Measurements from ENCODE around the gene UBXN6. TPM values are rescaled to one million over a fixed set of nuclear protein-coding genes. Genes with fewer than 3 reads are reported as not detected.

Gene UBXN6
- total RNA-seq, 1 experiment from 2014 or later, result 76.5 TPM

DNA sequence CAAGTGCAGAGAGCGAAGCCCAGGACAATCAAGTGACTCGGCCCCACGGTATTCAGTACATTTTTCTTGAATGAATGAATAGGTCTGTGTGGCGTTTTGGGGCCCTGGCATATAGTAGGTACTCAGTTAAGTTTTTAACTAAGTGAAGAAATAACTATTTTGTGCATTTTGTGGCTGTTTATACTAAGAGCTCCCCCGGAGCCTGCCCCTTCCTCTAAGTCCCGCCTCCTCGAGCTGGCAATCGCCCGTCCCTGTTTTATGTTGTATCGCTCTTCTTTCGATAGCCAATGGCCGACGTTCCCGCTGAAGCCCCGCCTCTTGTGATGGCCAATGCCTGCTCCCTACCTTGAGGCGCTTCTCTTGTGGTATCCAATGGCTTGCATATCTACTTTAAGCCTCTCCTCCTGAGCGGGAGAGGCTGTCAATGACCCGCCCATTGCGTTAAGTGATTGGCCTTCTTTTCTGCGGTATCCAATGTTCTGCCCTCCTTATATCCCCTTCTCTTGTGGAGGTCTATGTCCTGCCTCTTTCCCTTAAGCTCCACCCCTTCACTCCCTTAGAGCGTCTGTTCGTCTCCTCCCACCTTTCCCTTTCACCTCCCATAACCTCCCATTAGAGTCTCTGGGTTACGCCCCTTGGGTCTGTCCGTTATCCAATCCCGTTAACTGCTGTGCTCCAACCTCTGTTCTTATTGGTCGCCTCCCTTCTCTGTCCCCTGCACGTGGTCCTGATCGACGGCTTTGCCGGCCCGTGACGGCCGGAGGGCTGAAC is 14.0 kb upstream of the UBXN6 start:
- no TSS peak for BruUV-seq (replicated peaks)
- peaks cover 14 to 29% of the 10 kb centered on the region in 2 experiments for H3K4me1 ChIP-seq (ENCODE audit: control insufficient read depth in 1 of 2, insufficient read depth in 2 of 2, low read length in 2 of 2)
- ChIA-PET CTCF (interaction anchor here (0.7 to 1.6 kb wide), 11 partner anchors 11 to 338 kb away, joined by 3 to 7 read pairs (median 5); partner anchors contain the start of gene SH3GL1), POLR2A (interaction anchor here (0.6 to 2.3 kb wide), 13 partner anchors 9 to 486 kb away, joined by 3 to 8 read pairs (median 4); partner anchors contain the start of genes CHAF1A, EEF2, MPND and PLIN3), RAD21 (ENCODE audit: low non-redundant PET in 1 of 2, low total read pairs in 2 of 2, uncharacterized antibody in 2 of 2, unreplicated experiment in 2 of 2) (interaction anchor here in 1 of 2 experiments (0.6 to 1.3 kb wide), 2 partner anchors 9 to 96 kb away, joined by 3 to 4 read pairs; no protein-coding TSS in a partner anchor)
- H3K27me3 ChIP-seq (ENCODE audit: insufficient read depth, low read length), result no peaks in the 10 kb centered on the region
- H2AFZ ChIP-seq (ENCODE audit: low read depth, low read length, poor library complexity, severe bottlenecking), result peak overlapping the region; percentile 95
- H3K9ac ChIP-seq (ENCODE audit: low read length), result peak overlapping the region; percentile 92
- H3K9me3 ChIP-seq (ENCODE audit: control insufficient read depth in 1 of 2, insufficient read depth in 1 of 2, low read depth in 1 of 2, low read length in 2 of 2), result no peaks in the 10 kb centered on the region
- intact Hi-C loops (cut with micrococcal nuclease), result no loop called here
- H4K20me1 ChIP-seq (ENCODE audit: insufficient read depth), result no peaks in the 10 kb centered on the region
- ATAC-seq (peak; percentile 88), DNase-seq (ENCODE audit: low read depth, low spot score) (peak; percentile 100)
- peaks cover 27% of the 10 kb centered on the region for H3K79me2 ChIP-seq (ENCODE audit: insufficient read depth, low read length)
- H3K4me2 ChIP-seq (ENCODE audit: low read length), result peak overlapping the region; percentile 99
- peak overlapping the region; percentile 93 for H3K27ac ChIP-seq (ENCODE audit: low read depth, low read length)
- H3K4me3 ChIP-seq (replicated peaks in 1 of 2; ENCODE audit: low read depth in 1 of 2, low read length in 2 of 2), result peak overlapping the region; percentile 61 to 92
- peaks cover 0 to 8% of the 10 kb centered on the region in 2 experiments; a peak in 1 of 4 replicates for H3K36me3 ChIP-seq (ENCODE audit: control insufficient read depth in 1 of 2, insufficient read depth in 2 of 2, low read length in 2 of 2)
- H3K9me2 ChIP-seq (ENCODE audit: insufficient read depth), result no peaks in the 10 kb centered on the region
- no peak for TF ChIP-seq ZNF274 (IDR thresholded peaks at IDR 0.05; ENCODE audit: low read depth, low read length)
- no peak for TF ChIP-seq CBX3 (IDR thresholded peaks at IDR 0.05; ENCODE audit: low read depth)
- TF ChIP-seq TCF7L2 (IDR thresholded peaks at IDR 0.05; ENCODE audit: borderline replicate concordance, extremely low read depth, insufficient read depth, insufficient read length), result no peak
- TF ChIP-seq JUND (IDR thresholded peaks at IDR 0.05), result no peak
- no peak for TF ChIP-seq FOSL1 (IDR thresholded peaks at IDR 0.05; ENCODE audit: low read depth)
- TF ChIP-seq YY1 (IDR thresholded peaks at IDR 0.05; ENCODE audit: extremely low read depth, insufficient replicate concordance, low read depth, low read length), result peak; percentile 31
- TF ChIP-seq, protein P1, sequence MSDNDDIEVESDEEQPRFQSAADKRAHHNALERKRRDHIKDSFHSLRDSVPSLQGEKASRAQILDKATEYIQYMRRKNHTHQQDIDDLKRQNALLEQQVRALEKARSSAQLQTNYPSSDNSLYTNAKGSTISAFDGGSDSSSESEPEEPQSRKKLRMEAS (IDR thresholded peaks at IDR 0.05), result no peak; the same call in 1 of the 2 replicates
- TF ChIP-seq POLR2A (IDR thresholded peaks at IDR 0.05; ENCODE audit: borderline replicate concordance, extremely low read depth, insufficient read depth, insufficient read length), result peak; percentile 37
- no peak for TF ChIP-seq SIN3A (IDR thresholded peaks at IDR 0.05; ENCODE audit: low read depth)
- TF ChIP-seq ELF1 (IDR thresholded peaks at IDR 0.05; ENCODE audit: borderline replicate concordance, low read depth), result no peak
- TF ChIP-seq ATF3 (IDR thresholded peaks at IDR 0.05), result no peak
- TF ChIP-seq POLR2AphosphoS5 (IDR thresholded peaks at IDR 0.05; ENCODE audit: low read depth, low read length), result peak; percentile 52; the same call in 1 of the 2 replicates
- peak; percentile 98 for TF ChIP-seq SP1 (IDR thresholded peaks at IDR 0.05; ENCODE audit: low read depth)
- TF ChIP-seq EGR1 (IDR thresholded peaks at IDR 0.05; ENCODE audit: low read depth), result no peak
- TF ChIP-seq EZH2phosphoT487 (IDR thresholded peaks at IDR 0.05; ENCODE audit: borderline replicate concordance), result no peak
- TF ChIP-seq SRF (IDR thresholded peaks at IDR 0.05; ENCODE audit: low read depth), result no peak
- TF ChIP-seq ZFX (IDR thresholded peaks at IDR 0.05), result no peak
- TF ChIP-seq REST (IDR thresholded peaks at IDR 0.05; ENCODE audit: low read depth), result no peak
- no peak for TF ChIP-seq ZBTB33 (IDR thresholded peaks at IDR 0.05; ENCODE audit: extremely low read depth, insufficient replicate concordance, low read length)
- no peak for TF ChIP-seq RAD21 (IDR thresholded peaks at IDR 0.05; ENCODE audit: low read depth)
